Measurements from ENCODE around the gene DARS1.

GRCh38 chr2:135984199-135985017, 1.0 kb downstream of the DARS1 start:
- TF ChIP-seq CTCF (optimal IDR thresholded peaks at IDR 0.05 in 1 of 3, IDR thresholded peaks at IDR 0.05 in 1 of 3, conservative IDR thresholded peaks at IDR 0.05 in 1 of 3; ENCODE audit: extremely low read depth in 1 of 3, insufficient read depth in 2 of 3, low read length in 3 of 3), result no peak
- no peak for TF ChIP-seq EZH2 (IDR thresholded peaks at IDR 0.05; ENCODE audit: low read length)

All from keratinocyte (primary cell).